Thyroid gland (tissue), 4 donors: ENCODE results near the gene GRAMD1A. TPM values are rescaled to one million over a fixed set of nuclear protein-coding genes. Genes with fewer than 3 reads are reported as not detected.
A peak's percentile ranks its signal among the peaks of the same experiment; 100 is the strongest.

Source experiments
- DNase-seq, 2 donors: peaks; one replicate each; pipeline ENCODE4 v3.0.0-alpha.2; 2019
- H3K27ac ChIP-seq, 3 donors: fragments of 200-600 bp; sonication (generic); 1 replicate in 2 of 3; 2 replicates in 1 of 3; pipeline ENCODE4 v1.5.1; 2016 to 2019; ENCODE audit warnings: mild to moderate bottlenecking in 1 of 3, moderate library complexity in 1 of 3
- H3K27me3 ChIP-seq: fragments of 200-600 bp; sonication (generic); one replicate; pipeline ENCODE4 v1.5.1; 2019
- H3K36me3 ChIP-seq, 2 donors: fragments of 200-600 bp; sonication (generic); one replicate each; pipeline ENCODE4 v1.5.1; 2016 to 2019
- H3K4me1 ChIP-seq, 2 donors: fragments of 200-600 bp; sonication (generic); one replicate each; pipeline ENCODE4 v1.5.1; 2017 to 2019
- H3K4me3 ChIP-seq, 3 donors: fragments of 200-600 bp; sonication (generic); replicated peaks in 1 of 3; 1 replicate in 2 of 3; 2 replicates in 1 of 3; pipeline ENCODE4 v1.5.1; 2016; ENCODE audit warnings: mild to moderate bottlenecking in 1 of 3
- H3K9me3 ChIP-seq: fragments of 200-600 bp; sonication (generic); one replicate; pipeline ENCODE4 v1.5.1; 2017
- POLR2A ChIP-seq, 2 donors: fragments of 450-650 bp; IDR thresholded peaks; one replicate each; pipeline ENCODE4 v1.6.1; 2017; ENCODE audit warnings: antibody characterized with exemption in 2 of 2, mild to moderate bottlenecking in 2 of 2, moderate library complexity in 1 of 2
- WGBS, 2 donors: methylation state at CpG; one replicate each; pipeline ENCODE4 v1.1.5; 2017; 5-methylcytosine and 5-hydroxymethylcytosine counted together
- intact Hi-C: fragments of 100-400 bp; cut with DNase I; formaldehyde crosslinking; loops from one replicate; pipeline ENCODE4 v1.15.1; 2023
- total RNA-seq, 4 donors: library from RNA; depleted of rRNA; stranded (reverse); fragments of >200 nt; gene quantifications; one replicate each; pipeline ENCODE4 v1.2.3, GENCODE V29; 2016
- TF ChIP-seq, protein P1 (sequence below), 6 experiments: fragments of 200-600 bp in 3 of 6; fragments of 450-650 bp in 3 of 6; sonication (generic) in 3 of 6; IDR thresholded peaks; one replicate each; pipeline ENCODE4 v1.5.1; 2016 to 2019; ENCODE audit warnings: antibody characterized with exemption in 6 of 6, mild to moderate bottlenecking in 2 of 6, inconsistent platforms in 1 of 6, moderate library complexity in 1 of 6

The GRAMD1A gene
- total RNA-seq, 4 donors from 2014 or later, result 33.4 to 57.5 (median 47.0) TPM

DNA sequence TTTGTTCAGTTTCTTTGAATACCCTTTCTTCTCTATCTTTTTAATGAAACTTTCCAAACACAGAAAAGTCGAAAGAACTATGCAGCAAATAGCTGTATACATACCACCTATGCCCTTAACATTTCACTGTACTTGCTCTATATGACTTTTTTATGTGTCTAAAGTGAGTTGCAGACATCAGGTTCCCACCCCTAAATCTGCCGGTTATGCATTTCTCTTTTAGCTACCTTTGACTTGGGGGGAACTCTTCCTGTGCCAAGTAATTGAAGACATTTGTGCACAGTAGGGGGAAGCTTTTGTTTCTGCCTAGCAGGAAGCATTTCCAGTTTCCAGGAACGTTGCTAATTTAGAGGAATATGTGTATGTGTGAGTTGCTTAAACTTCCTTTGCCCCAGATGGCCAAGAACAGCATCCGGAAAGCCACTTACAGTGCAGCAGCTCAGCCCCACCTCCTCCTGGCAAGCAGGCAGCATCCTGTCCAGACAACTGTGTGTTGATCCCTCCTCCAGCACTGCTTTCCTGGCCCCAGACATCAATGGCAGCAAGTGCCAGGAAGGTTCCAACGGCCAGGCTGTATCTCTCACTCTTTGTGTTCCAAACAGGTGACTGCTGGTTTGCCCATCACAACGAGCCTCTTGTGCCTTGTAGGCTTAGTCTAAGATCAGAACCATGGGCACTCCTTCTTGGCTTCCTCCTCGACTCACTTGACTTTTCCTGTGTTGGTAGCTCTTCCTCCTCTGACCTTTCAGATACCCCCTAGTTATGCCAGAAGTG lies 14.7 kb upstream of the GRAMD1A start:
- TF ChIP-seq, protein P1, sequence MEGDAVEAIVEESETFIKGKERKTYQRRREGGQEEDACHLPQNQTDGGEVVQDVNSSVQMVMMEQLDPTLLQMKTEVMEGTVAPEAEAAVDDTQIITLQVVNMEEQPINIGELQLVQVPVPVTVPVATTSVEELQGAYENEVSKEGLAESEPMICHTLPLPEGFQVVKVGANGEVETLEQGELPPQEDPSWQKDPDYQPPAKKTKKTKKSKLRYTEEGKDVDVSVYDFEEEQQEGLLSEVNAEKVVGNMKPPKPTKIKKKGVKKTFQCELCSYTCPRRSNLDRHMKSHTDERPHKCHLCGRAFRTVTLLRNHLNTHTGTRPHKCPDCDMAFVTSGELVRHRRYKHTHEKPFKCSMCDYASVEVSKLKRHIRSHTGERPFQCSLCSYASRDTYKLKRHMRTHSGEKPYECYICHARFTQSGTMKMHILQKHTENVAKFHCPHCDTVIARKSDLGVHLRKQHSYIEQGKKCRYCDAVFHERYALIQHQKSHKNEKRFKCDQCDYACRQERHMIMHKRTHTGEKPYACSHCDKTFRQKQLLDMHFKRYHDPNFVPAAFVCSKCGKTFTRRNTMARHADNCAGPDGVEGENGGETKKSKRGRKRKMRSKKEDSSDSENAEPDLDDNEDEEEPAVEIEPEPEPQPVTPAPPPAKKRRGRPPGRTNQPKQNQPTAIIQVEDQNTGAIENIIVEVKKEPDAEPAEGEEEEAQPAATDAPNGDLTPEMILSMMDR (IDR thresholded peaks at IDR 0.05), result no peak
- no peak for TF ChIP-seq POLR2A (IDR thresholded peaks at IDR 0.05)
- WGBS, 2 donors, result 20 to 26% methylated on average over 7 of the region's 7 CpGs
- no peaks in the 10 kb centered on the region for H3K27me3 ChIP-seq
- intact Hi-C loops, result no loop called here
- no peak overlapping the region for H3K4me3 ChIP-seq
- H3K27ac ChIP-seq, result no peak overlapping the region
- H3K36me3 ChIP-seq, result no peaks in the 10 kb centered on the region
- DNase-seq, result peak; percentile 38 to 39
- no peaks in the 10 kb centered on the region for H3K9me3 ChIP-seq
- H3K4me1 ChIP-seq, result peaks cover 0 to 8% of the 10 kb centered on the region in 2 donors

DNA sequence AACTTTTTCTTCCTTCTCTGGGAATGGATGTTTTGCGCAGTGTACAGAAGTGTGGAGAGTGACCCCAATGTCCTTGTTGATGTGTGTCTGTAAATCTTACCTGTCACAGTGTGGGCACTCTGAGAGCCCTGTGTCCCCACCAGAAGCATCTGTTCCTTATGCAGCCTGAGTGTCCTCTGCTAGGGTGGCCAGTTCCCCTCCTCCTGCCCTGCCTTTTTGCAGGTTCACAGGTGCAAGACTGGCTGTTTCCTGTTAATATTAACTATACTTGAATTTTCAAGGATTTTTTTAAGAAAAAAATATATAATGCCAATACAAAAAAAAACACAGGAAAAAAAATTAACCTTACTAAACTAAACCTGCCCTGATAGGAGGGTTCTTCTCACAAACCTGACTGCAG lies 12.0 kb upstream of the GRAMD1A start:
- intact Hi-C loops, result no loop called here
- 93 to 100% methylated on average over 1 of the region's 1 CpG for WGBS, 2 donors
- no peaks in the 10 kb centered on the region for H3K36me3 ChIP-seq

DNA sequence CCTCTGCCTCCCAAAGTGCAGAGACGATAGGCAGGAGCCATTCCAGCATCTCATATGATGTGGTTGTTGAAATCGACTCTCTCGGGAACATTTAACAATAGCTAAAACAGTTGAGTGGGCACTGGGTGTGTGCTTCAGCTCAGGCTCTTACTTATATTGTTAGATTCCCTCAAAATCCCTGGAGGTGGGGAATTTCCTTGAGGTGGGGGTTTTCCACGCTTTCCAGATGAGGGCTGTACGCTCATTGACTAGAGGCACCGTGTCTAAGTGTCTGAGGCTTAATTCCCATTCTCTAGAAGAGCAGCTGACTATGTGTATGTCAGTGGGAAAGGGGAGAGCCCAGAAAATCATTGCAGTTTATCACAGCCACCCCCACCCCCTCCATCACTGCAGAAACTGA lies 10.8 kb upstream of the GRAMD1A start:
- no peaks in the 10 kb centered on the region for H3K9me3 ChIP-seq
- no peak overlapping the region for H3K4me3 ChIP-seq
- WGBS, 2 donors, result 56 to 57% methylated on average over 6 of the region's 6 CpGs
- no peak for DNase-seq
- H3K36me3 ChIP-seq, result no peaks in the 10 kb centered on the region
- TF ChIP-seq POLR2A (IDR thresholded peaks at IDR 0.05), result no peak
- TF ChIP-seq, protein P1 (IDR thresholded peaks at IDR 0.05), result no peak
- H3K4me1 ChIP-seq, result peaks cover 0 to 9% of the 10 kb centered on the region in 2 donors
- intact Hi-C loops, result no loop called here
- no peaks in the 10 kb centered on the region for H3K27me3 ChIP-seq
- no peak overlapping the region for H3K27ac ChIP-seq

More for the DNA sequence above, 12.0 kb upstream of the GRAMD1A start:
- Histone ChIP-seq H3K4me3 (no peak overlapping the region), H3K4me1 (peaks cover 0 to 8% of the 10 kb centered on the region in 2 donors), H3K27me3 (no peaks in the 10 kb centered on the region), H3K9me3 (no peaks in the 10 kb centered on the region), H3K27ac (no peak overlapping the region)
- no peak for TF ChIP-seq POLR2A (IDR thresholded peaks at IDR 0.05)
- TF ChIP-seq, protein P1 (IDR thresholded peaks at IDR 0.05), result no peak
- no peak for DNase-seq

DNA sequence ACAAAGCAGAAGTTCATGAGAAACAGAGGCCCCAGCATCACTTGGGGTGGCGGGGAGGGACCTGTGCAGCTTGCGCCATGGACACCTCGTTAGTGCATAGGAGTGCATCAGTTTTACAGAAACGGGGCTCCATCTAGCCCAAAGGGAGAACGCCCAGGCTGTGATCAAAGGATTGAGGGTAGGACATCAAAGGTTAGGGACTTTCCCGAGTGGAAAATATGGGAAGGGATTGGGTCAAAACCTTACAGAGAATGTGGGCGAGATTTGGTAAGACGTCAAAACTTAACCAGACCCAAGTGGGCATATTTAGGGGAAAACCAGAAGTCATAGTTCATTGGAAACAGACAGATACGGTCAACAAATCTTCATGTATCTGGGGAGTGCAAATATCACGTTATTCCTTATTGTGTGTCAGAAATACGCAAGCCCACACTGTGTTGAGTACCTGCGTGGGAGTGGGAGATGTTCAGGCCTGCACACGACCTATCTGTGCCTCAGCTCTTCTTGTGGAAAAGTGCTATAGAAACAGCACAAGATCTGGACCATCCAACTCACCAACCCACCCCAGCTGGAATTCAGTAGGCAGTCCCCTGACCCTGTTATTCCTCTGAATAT lies 9.4 kb upstream of the GRAMD1A start:
- intact Hi-C loops, result no loop called here
- WGBS, 2 donors, result 86 to 89% methylated on average over 13 of the region's 13 CpGs

More for the DNA sequence above, 9.4 kb upstream of the GRAMD1A start:
- TF ChIP-seq, protein P1 (IDR thresholded peaks at IDR 0.05), result no peak
- no peak for TF ChIP-seq POLR2A (IDR thresholded peaks at IDR 0.05)
- peaks cover 0 to 15% of the 10 kb centered on the region in 2 donors for H3K4me1 ChIP-seq
- no peak overlapping the region for H3K4me3 ChIP-seq
- no peak overlapping the region for H3K27ac ChIP-seq
- H3K9me3 ChIP-seq, result no peaks in the 10 kb centered on the region
- DNase-seq, result no peak
- no peaks in the 10 kb centered on the region for H3K36me3 ChIP-seq
- no peaks in the 10 kb centered on the region for H3K27me3 ChIP-seq
